Measurements from ENCODE around the gene CATSPERE. TPM values are rescaled to one million over a fixed set of nuclear protein-coding genes. Genes with fewer than 3 reads are reported as not detected.
"Not testable (repeated sequence)": the region's sequence is repeated elsewhere in the genome, so short reads cannot be mapped to it uniquely, and the experiment has no call there.

The CATSPERE gene
- total RNA-seq, 1 donor from 2014 or later, result 1.1 TPM

- FAIRE-seq (no peak), DNase-seq (ENCODE audit: low read depth) (no peak)
- Histone ChIP-seq H2AFZ (ENCODE audit: low read depth, low read length) (no peak overlapping the region), H3K27me3 (ENCODE audit: insufficient read depth, low read length) (no peaks in the 10 kb centered on the region), H3K27ac (ENCODE audit: low read depth, low read length) (no peak overlapping the region), H3K79me2 (ENCODE audit: insufficient read depth, low read length) (no peaks in the 10 kb centered on the region), H3K36me3 (ENCODE audit: insufficient read depth, low read length) (no peaks in the 10 kb centered on the region), H3K4me2 (ENCODE audit: low read length) (no peak overlapping the region), H3K4me1 (ENCODE audit: insufficient read depth, low read length) (no peaks in the 10 kb centered on the region), H3K9ac (ENCODE audit: low read length) (no peak overlapping the region), H3K9me3 (ENCODE audit: insufficient read depth, low read depth, low read length) (no peaks in the 10 kb centered on the region), H4K20me1 (ENCODE audit: insufficient read depth, low read length) (no peaks in the 10 kb centered on the region), H3K4me3 (ENCODE audit: insufficient read depth, low read depth, low read length) (no peak overlapping the region)
- Mint-ChIP-seq H3K27me3 (ENCODE audit: low read depth, unreplicated experiment) (no peaks in the 10 kb centered on the region), H3K27ac (ENCODE audit: unreplicated experiment) (no peak overlapping the region), H3K9me3 (ENCODE audit: unreplicated experiment) (no peaks in the 10 kb centered on the region), H3K36me3 (ENCODE audit: low read depth, unreplicated experiment) (no peaks in the 10 kb centered on the region), H3K4me3 (ENCODE audit: unreplicated experiment) (no peak overlapping the region), H3K4me1 (ENCODE audit: low read depth, unreplicated experiment) (no peaks in the 10 kb centered on the region)
- TF ChIP-seq CTCF (IDR thresholded peaks at IDR 0.05; ENCODE audit: insufficient read depth, low read depth, low read length) (no peak), EZH2 (IDR thresholded peaks at IDR 0.05; ENCODE audit: insufficient read depth, low read length) (no peak)
These were observed 12.1 kb downstream of the CATSPERE start for GRCh38 chr1:244473059-244473605.

GRCh38 chr1:244484971-244485370 is 23.9 kb downstream of the CATSPERE start:
- not testable (repeated sequence) for H3K27ac Mint-ChIP-seq (ENCODE audit: unreplicated experiment); H3K9me3 Mint-ChIP-seq (ENCODE audit: unreplicated experiment); H3K4me1 ChIP-seq (ENCODE audit: insufficient read depth, low read length); H2AFZ ChIP-seq (ENCODE audit: low read depth, low read length); H3K9me3 ChIP-seq (ENCODE audit: insufficient read depth, low read depth, low read length); H3K79me2 ChIP-seq (ENCODE audit: insufficient read depth, low read length); H3K4me2 ChIP-seq (ENCODE audit: low read length); H3K27me3 Mint-ChIP-seq (ENCODE audit: low read depth, unreplicated experiment); H3K27ac ChIP-seq (ENCODE audit: low read depth, low read length); H3K27me3 ChIP-seq (ENCODE audit: insufficient read depth, low read length); H4K20me1 ChIP-seq (ENCODE audit: insufficient read depth, low read length); H3K4me3 Mint-ChIP-seq (ENCODE audit: unreplicated experiment); FAIRE-seq; H3K9ac ChIP-seq (ENCODE audit: low read length); H3K36me3 ChIP-seq (ENCODE audit: insufficient read depth, low read length); H3K4me1 Mint-ChIP-seq (ENCODE audit: low read depth, unreplicated experiment); DNase-seq (ENCODE audit: low read depth); H3K4me3 ChIP-seq (ENCODE audit: insufficient read depth, low read depth, low read length)
- peaks cover 13% of the 10 kb centered on the region for H3K36me3 Mint-ChIP-seq (ENCODE audit: low read depth, unreplicated experiment)

GRCh38 chr1:244494653-244495052 is 33.6 kb downstream of the CATSPERE start:
- Histone ChIP-seq H2AFZ (ENCODE audit: low read depth, low read length) (no peak overlapping the region), H3K79me2 (ENCODE audit: insufficient read depth, low read length) (no peaks in the 10 kb centered on the region), H3K9me3 (ENCODE audit: insufficient read depth, low read depth, low read length) (no peaks in the 10 kb centered on the region), H4K20me1 (ENCODE audit: insufficient read depth, low read length) (no peaks in the 10 kb centered on the region), H3K4me1 (ENCODE audit: insufficient read depth, low read length) (no peaks in the 10 kb centered on the region), H3K9ac (ENCODE audit: low read length) (no peak overlapping the region), H3K36me3 (ENCODE audit: insufficient read depth, low read length) (no peaks in the 10 kb centered on the region), H3K4me3 (ENCODE audit: insufficient read depth, low read depth, low read length) (no peak overlapping the region), H3K27me3 (ENCODE audit: insufficient read depth, low read length) (no peaks in the 10 kb centered on the region), H3K4me2 (ENCODE audit: low read length) (no peak overlapping the region), H3K27ac (ENCODE audit: low read depth, low read length) (no peak overlapping the region)
- no peaks in the 10 kb centered on the region for H3K4me1 Mint-ChIP-seq (ENCODE audit: low read depth, unreplicated experiment)
- H3K9me3 Mint-ChIP-seq (ENCODE audit: unreplicated experiment), result no peaks in the 10 kb centered on the region
- no peak for TF ChIP-seq CTCF (IDR thresholded peaks at IDR 0.05; ENCODE audit: insufficient read depth, low read depth, low read length)
- TF ChIP-seq EZH2 (IDR thresholded peaks at IDR 0.05; ENCODE audit: insufficient read depth, low read length), result no peak
- H3K4me3 Mint-ChIP-seq (ENCODE audit: unreplicated experiment), result no peak overlapping the region
- DNase-seq (ENCODE audit: low read depth) (no peak), FAIRE-seq (no peak)
- no peak overlapping the region for H3K27ac Mint-ChIP-seq (ENCODE audit: unreplicated experiment)
- H3K36me3 Mint-ChIP-seq (ENCODE audit: low read depth, unreplicated experiment), result no peaks in the 10 kb centered on the region
- H3K27me3 Mint-ChIP-seq (ENCODE audit: low read depth, unreplicated experiment), result no peaks in the 10 kb centered on the region
